OCI-LY7 (cell line): ENCODE measurements around the gene PRR3.
"Not testable (repeated sequence)": the region's sequence is repeated elsewhere in the genome, so short reads cannot be mapped to it uniquely, and the experiment has no call there.

Source experiments
- CTCF ChIP-seq: fragments of 200-600 bp; sonication (generic); conservative IDR thresholded peaks from 2 replicates; pipeline ENCODE4 v1.5.1; 2014; ENCODE audit warnings: mild to moderate bottlenecking, antibody characterized with exemption, low read length, moderate library complexity, mixed read lengths
- EZH2phosphoT487 ChIP-seq: fragments of 200-600 bp; sonication (generic); IDR thresholded peaks from 2 replicates; pipeline ENCODE4 v1.6.1; 2018; ENCODE audit warnings: low read depth, borderline replicate concordance, mild to moderate bottlenecking, mixed run types, antibody characterized with exemption, low read length, moderate library complexity, mixed read lengths

DNA sequence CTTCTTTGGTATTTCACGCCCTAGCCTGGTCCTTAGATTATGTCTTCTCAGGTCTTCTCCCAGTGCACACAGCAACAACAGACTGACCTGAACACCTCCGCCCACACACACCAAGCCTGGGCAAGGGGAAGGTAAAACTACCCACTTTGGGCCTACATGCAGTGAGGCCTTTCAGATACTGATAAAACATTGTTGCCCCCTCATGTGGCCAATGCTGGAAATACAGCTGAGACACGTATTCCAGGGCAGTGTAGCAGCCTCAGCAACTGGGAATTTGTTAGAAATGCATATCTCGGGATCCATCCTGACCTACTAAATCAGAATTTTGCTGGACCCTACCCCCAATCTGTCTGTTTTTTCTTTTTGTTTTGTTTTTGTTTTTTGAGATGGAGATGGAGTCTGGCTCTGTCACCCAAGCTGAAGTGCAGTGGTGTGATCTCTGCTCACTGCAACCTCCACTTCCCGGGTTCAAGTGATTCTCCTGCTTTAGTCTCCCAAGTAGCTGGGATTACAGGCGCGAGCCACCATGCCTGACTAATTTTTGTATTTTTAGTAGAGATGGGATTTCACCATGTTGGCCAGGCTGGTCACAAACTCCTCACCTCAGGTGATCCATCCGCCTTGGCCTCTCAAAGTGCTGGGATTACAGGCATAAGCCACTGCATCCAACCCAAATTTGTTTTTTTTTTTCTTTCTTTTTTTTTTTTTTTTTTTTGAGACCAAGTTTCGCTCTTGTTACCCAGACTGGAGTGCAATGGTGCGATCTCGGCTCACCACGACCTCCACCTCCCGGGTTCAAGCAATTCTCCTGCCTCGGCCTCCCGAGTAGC lies 40.4 kb downstream of the PRR3 start:
- peak; percentile 84 for TF ChIP-seq CTCF
- TF ChIP-seq EZH2phosphoT487, result not testable (repeated sequence)
